Pancreas (tissue), 10 donors: Measurements from ENCODE around the gene LIPE. TPM values are rescaled to one million over a fixed set of nuclear protein-coding genes. Genes with fewer than 3 reads are reported as not detected.
A peak's percentile ranks its signal among the peaks of the same experiment; 100 is the strongest.

Source experiments
- ATAC-seq, 4 donors: fragments of 200-7000 bp; cut with Tn5 transposase; one replicate each; pipeline versions ENCODE4 v1.8.0 to v1.9.1; 2020; ENCODE audit warnings: mild to moderate bottlenecking in 4 of 4, moderate library complexity in 4 of 4
- DNase-seq, 6 donors: peaks; one replicate each; pipeline ENCODE4 v3.0.0-alpha.2; 2020
- FAIRE-seq: peaks from 2 replicates; lab custom pipeline; 2012; peaks lifted over from hg19 to GRCh38; lab: Jason Lieb, UNC
- H3K27ac ChIP-seq, 4 donors: fragments of 200-600 bp; sonication (generic); 1 replicate in 3 of 4; 2 replicates in 1 of 4; pipeline versions ENCODE4 v1.5.0 to v1.8.0; 2020
- H3K27me3 ChIP-seq, 4 donors: fragments of 200-600 bp; one replicate each; pipeline ENCODE4 v1.8.0; 2021
- H3K36me3 ChIP-seq, 3 donors: fragments of 200-600 bp; sonication (generic) in 1 of 3; one replicate each; pipeline versions ENCODE4 v1.5.0 to v1.8.0; 2020 to 2021
- H3K4me1 ChIP-seq, 3 donors: fragments of 200-600 bp; one replicate each; pipeline ENCODE4 v1.8.0; 2021
- H3K4me3 ChIP-seq, 4 donors: fragments of 200-600 bp; sonication (generic) in 2 of 4; one replicate each; pipeline versions ENCODE4 v1.5.0 to v1.8.0; 2020 to 2021
- H3K9me3 ChIP-seq, 4 donors: fragments of 200-600 bp; one replicate each; pipeline ENCODE4 v1.8.0; 2021
- WGBS, 2 donors: extraction: QIAGEN DNeasy Blood & Tissue Kit; methylation state at CpG; one replicate each; pipeline ENCODE4 v1.1.7; 2013; 5-methylcytosine and 5-hydroxymethylcytosine counted together
- intact Hi-C, 3 donors: fragments of 100-400 bp; cut with DNase I; formaldehyde crosslinking; loops; one replicate each; pipeline versions ENCODE4 v1.11.1 to v1.14.2; 2022
- polyA plus RNA-seq, 2 donors: library from polyadenylated mRNA; stranded (reverse); fragments of 200-250 nt; gene quantifications; one replicate each; pipeline ENCODE4 v1.2.3, GENCODE V29; 2013
- total RNA-seq, 6 donors: library from RNA; stranded (reverse); fragmentation: NEBNext Ultra II Directional in 4 of 6; extraction: Animal tissue kit (Norgen Biotek cat#: 25700) in 4 of 6; gene quantifications; one replicate each; pipeline versions ENCODE4 v1.2.1 to v1.2.4, GENCODE V29; 2021 to 2023
- TF ChIP-seq, protein P1 (sequence below), 4 donors: fragments of 200-600 bp; sonication (generic) in 3 of 4; IDR thresholded peaks; one replicate each; pipeline versions ENCODE4 v1.5.0 to v1.8.0; 2021; ENCODE audit warnings: antibody characterized with exemption in 4 of 4
- donor health status: healthy with polysubstance abuse.
- donor health status: DM: no; HTN: no; CAD: no; lungs with moderate emphysema.
- donor health status: DM: no; HTN: no; CAD: no.
- donor health status: control.
- donor health status: control.
- donor health status: Bipolar disorder and iron deficiency.
- donor health status: DM: yes; HTN: yes; CAD: no.
- donor health status: DM: no; HTN: no; CAD: no.
- donor health status: DM: no; HTN: no; CAD: no.
- donor health status: DM: yes; HTN: yes; CAD: no.

LIPE gene
- total and polyA plus RNA-seq, 8 donors = 1.6 to 38.3 (median 5.6) TPM

DNA sequence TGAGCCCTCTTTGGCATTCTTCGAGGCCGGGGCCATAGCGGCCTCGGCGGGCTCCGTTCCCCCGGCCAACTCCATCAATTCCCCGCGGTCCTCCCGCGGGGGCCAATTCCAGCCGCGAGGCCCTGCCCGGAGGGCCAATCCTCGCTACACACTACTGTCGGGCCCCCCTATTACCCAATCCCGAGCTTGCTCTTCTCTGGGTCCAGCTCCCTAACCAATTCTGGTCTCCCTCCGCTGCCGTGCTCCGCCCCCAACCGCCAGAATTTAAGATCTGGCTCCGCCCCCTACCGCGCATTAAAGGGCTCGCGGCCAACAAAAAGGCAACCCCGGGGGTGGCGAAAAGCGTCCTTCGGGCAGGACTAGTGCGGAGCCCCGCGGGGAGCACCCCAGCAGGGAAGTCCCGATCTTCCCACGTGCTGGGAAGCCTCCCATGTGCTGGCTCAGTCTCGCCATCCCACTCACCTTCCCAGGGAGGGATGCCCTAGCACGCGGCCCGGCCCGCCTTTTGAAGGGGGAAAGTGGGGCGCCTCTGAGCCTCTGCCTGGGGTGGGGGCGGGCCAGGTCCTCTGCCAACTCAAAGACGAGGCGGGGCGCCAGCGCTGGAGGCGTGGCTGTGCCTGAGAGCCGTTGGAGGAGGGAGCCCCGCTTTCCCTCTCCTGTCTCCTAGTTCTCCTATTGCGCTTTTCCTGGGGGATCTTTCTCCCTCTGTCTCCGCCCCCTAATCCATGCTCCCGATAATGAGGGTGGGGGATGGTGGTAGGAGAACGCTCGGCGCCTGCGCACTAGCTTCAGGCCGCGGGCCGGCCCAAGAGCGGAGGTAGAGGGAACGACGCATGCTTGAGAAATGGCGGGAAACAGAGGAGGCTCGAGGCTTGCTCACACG, 3.5 kb downstream of the LIPE start:
- peak overlapping the region in 3 of 4 donors; percentile 19 to 58 (median 40) for H3K27ac ChIP-seq
- H3K4me3 ChIP-seq = peak overlapping the region; percentile 23 to 56 (median 44)
- ATAC-seq = peak; percentile 84 to 92 (median 90)
- no peak for FAIRE-seq
- no peaks in the 10 kb centered on the region for H3K36me3 ChIP-seq
- TF ChIP-seq, protein P1, sequence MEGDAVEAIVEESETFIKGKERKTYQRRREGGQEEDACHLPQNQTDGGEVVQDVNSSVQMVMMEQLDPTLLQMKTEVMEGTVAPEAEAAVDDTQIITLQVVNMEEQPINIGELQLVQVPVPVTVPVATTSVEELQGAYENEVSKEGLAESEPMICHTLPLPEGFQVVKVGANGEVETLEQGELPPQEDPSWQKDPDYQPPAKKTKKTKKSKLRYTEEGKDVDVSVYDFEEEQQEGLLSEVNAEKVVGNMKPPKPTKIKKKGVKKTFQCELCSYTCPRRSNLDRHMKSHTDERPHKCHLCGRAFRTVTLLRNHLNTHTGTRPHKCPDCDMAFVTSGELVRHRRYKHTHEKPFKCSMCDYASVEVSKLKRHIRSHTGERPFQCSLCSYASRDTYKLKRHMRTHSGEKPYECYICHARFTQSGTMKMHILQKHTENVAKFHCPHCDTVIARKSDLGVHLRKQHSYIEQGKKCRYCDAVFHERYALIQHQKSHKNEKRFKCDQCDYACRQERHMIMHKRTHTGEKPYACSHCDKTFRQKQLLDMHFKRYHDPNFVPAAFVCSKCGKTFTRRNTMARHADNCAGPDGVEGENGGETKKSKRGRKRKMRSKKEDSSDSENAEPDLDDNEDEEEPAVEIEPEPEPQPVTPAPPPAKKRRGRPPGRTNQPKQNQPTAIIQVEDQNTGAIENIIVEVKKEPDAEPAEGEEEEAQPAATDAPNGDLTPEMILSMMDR (IDR thresholded peaks at IDR 0.05) = no peak
- WGBS, 2 donors = 2 to 3% methylated on average over 64 to 65 of the region's 65 CpGs
- peaks cover 0 to 8% (median 0%) of the 10 kb centered on the region in 3 donors for H3K4me1 ChIP-seq
- no peaks in the 10 kb centered on the region for H3K9me3 ChIP-seq
- peak; percentile 78 to 89 (median 86) for DNase-seq
- intact Hi-C loops = no loop called here
- no peaks in the 10 kb centered on the region for H3K27me3 ChIP-seq

- DNase-seq = peak in 3 of 6 donors; percentile 45 to 78 (median 69)
- H3K4me3 ChIP-seq = peak overlapping the region; percentile 23 to 56 (median 44)
- no peak for FAIRE-seq
- peaks cover 0 to 8% (median 0%) of the 10 kb centered on the region in 3 donors for H3K4me1 ChIP-seq
- intact Hi-C loops = no loop called here
- 16 to 26% methylated on average over 37 to 38 of the region's 38 CpGs for WGBS, 2 donors
- H3K27ac ChIP-seq = peak overlapping the region in 3 of 4 donors; percentile 19 to 58 (median 40)
- TF ChIP-seq, protein P1 (IDR thresholded peaks at IDR 0.05) = no peak
- H3K27me3 ChIP-seq = no peaks in the 10 kb centered on the region
- no peaks in the 10 kb centered on the region for H3K9me3 ChIP-seq
- ATAC-seq = peak; percentile 16 to 36 (median 26)
- H3K36me3 ChIP-seq = no peaks in the 10 kb centered on the region
Observed at GRCh38 chr19:42422901-42423461, 4.2 kb downstream of the LIPE start.

DNA sequence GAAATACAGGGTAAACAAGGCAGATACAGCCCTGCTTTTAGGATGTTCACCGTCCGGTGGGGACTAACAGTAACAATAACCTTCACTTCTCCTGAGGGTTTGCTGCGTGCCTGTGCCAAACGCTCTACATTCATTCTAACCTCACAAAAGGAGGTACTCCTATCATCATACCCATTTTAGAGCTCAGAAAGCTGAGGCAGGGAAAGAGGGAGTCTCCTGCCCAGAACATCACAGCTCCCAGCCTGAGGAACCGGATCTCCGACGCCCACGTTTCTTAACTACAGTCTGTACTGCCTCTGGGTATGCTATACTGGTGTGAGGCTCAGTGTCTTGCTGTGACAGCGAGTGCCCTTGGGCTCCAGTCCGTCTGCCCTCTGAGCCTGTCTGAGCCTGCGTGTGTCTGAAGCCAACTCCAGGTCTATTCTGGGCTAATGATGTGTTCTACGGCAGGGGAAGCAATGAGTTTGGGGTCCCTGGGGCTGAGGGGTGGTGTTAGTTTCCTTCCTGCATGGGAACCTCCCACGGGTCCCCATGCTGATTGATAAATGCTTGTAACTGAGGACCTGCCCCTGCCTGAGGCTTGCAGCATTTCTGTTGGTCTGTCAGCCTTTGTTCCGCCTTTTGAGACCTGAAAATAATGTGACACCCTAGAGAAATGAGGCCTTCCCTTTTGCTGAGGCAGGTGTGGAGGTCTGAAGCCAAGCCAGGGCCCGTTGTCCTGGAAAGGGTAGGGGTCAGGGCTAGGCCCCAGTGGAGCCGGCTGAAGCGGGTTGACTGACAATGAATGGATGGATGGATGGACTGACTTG, 4.9 kb downstream of the LIPE start:
- peaks cover 0 to 8% (median 0%) of the 10 kb centered on the region in 3 donors for H3K4me1 ChIP-seq
- H3K9me3 ChIP-seq = no peaks in the 10 kb centered on the region
- H3K4me3 ChIP-seq = peak overlapping the region in 2 of 4 donors; percentile 45 to 56
- DNase-seq (no peak), ATAC-seq (no peak), FAIRE-seq (no peak)
- TF ChIP-seq, protein P1 (IDR thresholded peaks at IDR 0.05) = no peak
- H3K36me3 ChIP-seq = no peaks in the 10 kb centered on the region
- H3K27ac ChIP-seq = peak overlapping the region in 2 of 4 donors; percentile 55 to 58
- intact Hi-C loops = no loop called here
- no peaks in the 10 kb centered on the region for H3K27me3 ChIP-seq
- 54 to 57% methylated on average over 17 of the region's 17 CpGs for WGBS, 2 donors

- peaks cover 0 to 8% (median 0%) of the 10 kb centered on the region in 3 donors for H3K4me1 ChIP-seq
- no peaks in the 10 kb centered on the region for H3K36me3 ChIP-seq
- TF ChIP-seq, protein P1 (IDR thresholded peaks at IDR 0.05) = no peak
- no peak for FAIRE-seq
- H3K9me3 ChIP-seq = no peaks in the 10 kb centered on the region
- no peaks in the 10 kb centered on the region for H3K27me3 ChIP-seq
- H3K4me3 ChIP-seq = no peak overlapping the region
- H3K27ac ChIP-seq = peak overlapping the region in 3 of 4 donors; percentile 42 to 70 (median 55)
- intact Hi-C loops = no loop called here
- DNase-seq = peak in 2 of 6 donors; percentile 54 to 58
- 23 to 35% methylated on average over 9 of the region's 9 CpGs for WGBS, 2 donors
- ATAC-seq = peak; percentile 8 to 28 (median 25)
Observed at GRCh38 chr19:42421591-42422031, 5.6 kb downstream of the LIPE start.
